Measurements from ENCODE around the gene HM13. TPM values are rescaled to one million over a fixed set of nuclear protein-coding genes. Genes with fewer than 3 reads are reported as not detected.

Gene HM13
- total and polyA plus RNA-seq, 9 of the 15 experiments (the other 6 are each of a cell fraction or from before 2014, with no cell fraction given), result 7.7 to 136 (median 74.5) TPM

- no peak for TF ChIP-seq ILK (tag; IDR thresholded peaks at IDR 0.05; ENCODE audit: borderline replicate concordance, low read depth)
- no peak for TF ChIP-seq ZNF764 (CRISPR knock-in tag; IDR thresholded peaks at IDR 0.05; ENCODE audit: low read depth)
- TF ChIP-seq CREM (IDR thresholded peaks at IDR 0.05; ENCODE audit: low read depth), result peak; percentile 74
- no peak for TF ChIP-seq SMAD3 (CRISPR knock-in tag; conservative IDR thresholded peaks at IDR 0.05)
- peak; percentile 14; the same call in 1 of the 2 replicates for TF ChIP-seq MAFK (IDR thresholded peaks at IDR 0.05; ENCODE audit: low read length)
- TF ChIP-seq MTA1 (IDR thresholded peaks at IDR 0.05; ENCODE audit: borderline replicate concordance), result no peak
- TF ChIP-seq MYC (IDR thresholded peaks at IDR 0.05; ENCODE audit: low read depth, low read length), result peak; percentile 84
- no peak for TF ChIP-seq MYC (CRISPR knock-in tag; IDR thresholded peaks at IDR 0.05; ENCODE audit: borderline replicate concordance, low read depth)
- no peak for TF ChIP-seq HMG20A (CRISPR knock-in tag; conservative IDR thresholded peaks at IDR 0.05)
- TF ChIP-seq NR2C1 (IDR thresholded peaks at IDR 0.05), result peak; percentile 56; the same call in 1 of the 2 replicates
- no peak for TF ChIP-seq NR2C1 (tag; IDR thresholded peaks at IDR 0.05)
- no peak for TF ChIP-seq ZNF644 (tag; IDR thresholded peaks at IDR 0.05; ENCODE audit: low read depth)
- no peak for TF ChIP-seq FOXA1 (IDR thresholded peaks at IDR 0.05; ENCODE audit: borderline replicate concordance)
- no peak for TF ChIP-seq FOXJ2 (tag; IDR thresholded peaks at IDR 0.05)
- TF ChIP-seq HLTF (IDR thresholded peaks at IDR 0.05), result peak; percentile 28; the same call in 1 of the 2 replicates
- TF ChIP-seq NFYB (IDR thresholded peaks at IDR 0.05; ENCODE audit: extremely low read depth, insufficient read length), result no peak
- TF ChIP-seq ZNF121 (CRISPR knock-in tag; conservative IDR thresholded peaks at IDR 0.05), result no peak
- no peak for TF ChIP-seq ZNF224 (CRISPR knock-in tag; IDR thresholded peaks at IDR 0.05)
- TF ChIP-seq ZNF282 (CRISPR knock-in tag; IDR thresholded peaks at IDR 0.05), result no peak
- no peak for TF ChIP-seq KDM4B (IDR thresholded peaks at IDR 0.05; ENCODE audit: borderline replicate concordance in 2 of 2, low read depth in 1 of 2)
- TF ChIP-seq ZBTB34 (CRISPR knock-in tag; IDR thresholded peaks at IDR 0.05), result no peak
- TF ChIP-seq MIER1 (IDR thresholded peaks at IDR 0.05; ENCODE audit: low read depth), result no peak
- TF ChIP-seq ZBTB12 (CRISPR knock-in tag; IDR thresholded peaks at IDR 0.05), result no peak
- no peak for TF ChIP-seq MED1 (CRISPR knock-in tag; IDR thresholded peaks at IDR 0.05; ENCODE audit: borderline replicate concordance)
- TF ChIP-seq KDM2B (CRISPR knock-in tag; IDR thresholded peaks at IDR 0.05), result no peak
- TF ChIP-seq SMARCE1 (IDR thresholded peaks at IDR 0.05), result peak; percentile 68; the same call in 1 of the 2 replicates
- TF ChIP-seq RBM15 (IDR thresholded peaks at IDR 0.05; ENCODE audit: insufficient read depth, low read length), result no peak
- TF ChIP-seq RAD51 (IDR thresholded peaks at IDR 0.05; ENCODE audit: borderline replicate concordance, low read depth), result no peak
- no peak for TF ChIP-seq PYGO2 (tag; IDR thresholded peaks at IDR 0.05)
Measured at GRCh38 chr20:31606804-31607639, 92.8 kb downstream of the HM13 start (continued).
